GM19035 (cell line): ENCODE results near the gene AKAP6.

Experiments
- ATAC-seq: cut with Tn5 transposase; IDR thresholded peaks from one replicate; pipeline ENCODE4 v1.9.1; 2021; ENCODE audit not compliant: unreplicated experiment

Gene AKAP6

GRCh38 chr14:32473464-32473855 is 144.4 kb downstream of the AKAP6 start:
- no peak for ATAC-seq

DNA sequence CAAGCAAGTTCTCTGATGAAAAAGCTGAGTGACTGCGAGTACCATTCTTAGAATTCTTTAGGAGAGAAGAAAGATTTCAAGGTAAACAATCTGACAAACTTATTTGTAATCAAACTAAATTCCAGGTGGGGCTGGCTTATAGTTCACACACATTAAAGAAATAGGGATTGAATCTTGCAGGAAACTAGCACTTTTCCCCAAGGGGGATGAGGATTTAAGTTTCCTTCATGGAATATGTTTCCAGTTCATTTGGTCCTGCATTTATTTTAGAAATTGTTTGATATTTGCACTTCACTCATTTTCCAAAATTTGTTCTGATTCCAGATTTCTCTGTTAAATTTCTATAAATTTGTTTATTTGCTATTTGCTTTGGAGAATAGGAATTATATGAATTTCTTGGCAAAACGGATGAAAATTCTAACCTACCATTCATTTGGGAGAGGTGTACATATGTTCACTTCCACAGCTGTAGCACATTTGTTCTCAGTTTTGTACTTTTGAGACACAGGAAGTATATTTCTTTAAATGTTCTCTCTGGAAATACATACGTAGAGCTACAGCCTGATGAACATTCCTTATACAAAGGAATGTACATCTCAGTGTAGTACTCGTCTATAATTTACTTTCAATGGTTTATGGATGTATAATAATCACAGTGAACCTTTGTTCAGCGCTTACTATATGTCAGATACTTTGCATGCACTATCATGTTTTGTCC is 145.5 kb downstream of the AKAP6 start:
- ATAC-seq: no peak

- no peak for ATAC-seq
Measured at GRCh38 chr14:32476532-32476931, 147.4 kb downstream of the AKAP6 start.

GRCh38 chr14:32477396-32477795 is 148.3 kb downstream of the AKAP6 start:
- no peak for ATAC-seq

DNA sequence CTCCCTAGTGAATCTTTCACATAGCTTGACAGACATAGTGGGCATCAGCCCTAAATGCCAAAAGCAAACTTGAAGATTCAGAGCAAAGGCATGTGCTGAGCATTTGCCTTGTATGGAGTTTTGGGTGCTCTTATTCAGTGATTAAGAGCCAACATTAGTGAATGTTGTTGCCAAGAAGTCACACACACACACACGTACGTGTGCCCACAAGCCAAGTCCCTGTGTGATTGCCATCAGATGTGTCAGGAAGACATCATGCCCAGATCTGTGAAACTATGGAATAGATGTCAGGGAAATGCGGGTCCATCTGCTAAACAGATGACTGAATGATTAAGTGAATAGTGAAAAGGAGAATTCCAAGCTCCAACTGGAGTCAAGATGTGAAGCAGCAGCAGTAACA is 149.0 kb downstream of the AKAP6 start:
- no peak for ATAC-seq

- ATAC-seq: no peak
Measured at GRCh38 chr14:32480337-32480736, 151.2 kb downstream of the AKAP6 start.

DNA sequence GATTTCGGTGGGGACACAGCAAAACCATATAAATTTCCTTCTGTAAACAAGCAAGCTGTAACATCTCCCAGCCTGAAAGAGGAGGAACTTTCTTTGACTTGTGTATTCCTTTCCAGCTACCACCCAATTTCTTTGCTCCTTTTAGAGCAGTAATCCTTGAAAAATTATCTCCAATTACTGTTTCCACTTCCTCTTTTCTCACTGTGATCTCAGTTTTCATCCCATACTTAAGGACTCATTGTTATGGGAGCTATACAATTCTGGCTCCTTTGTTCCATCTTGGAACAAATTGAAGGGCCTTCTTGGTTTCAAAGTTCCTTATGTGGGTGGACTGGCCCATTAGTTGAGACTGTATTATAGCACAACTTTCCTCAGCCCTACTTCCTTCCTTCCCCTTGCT is 152.6 kb downstream of the AKAP6 start:
- no peak for ATAC-seq

GRCh38 chr14:32491416-32492016 is 162.4 kb downstream of the AKAP6 start:
- ATAC-seq: no peak

- ATAC-seq: no peak
Measured at GRCh38 chr14:32492457-32492856, 163.4 kb downstream of the AKAP6 start.

DNA sequence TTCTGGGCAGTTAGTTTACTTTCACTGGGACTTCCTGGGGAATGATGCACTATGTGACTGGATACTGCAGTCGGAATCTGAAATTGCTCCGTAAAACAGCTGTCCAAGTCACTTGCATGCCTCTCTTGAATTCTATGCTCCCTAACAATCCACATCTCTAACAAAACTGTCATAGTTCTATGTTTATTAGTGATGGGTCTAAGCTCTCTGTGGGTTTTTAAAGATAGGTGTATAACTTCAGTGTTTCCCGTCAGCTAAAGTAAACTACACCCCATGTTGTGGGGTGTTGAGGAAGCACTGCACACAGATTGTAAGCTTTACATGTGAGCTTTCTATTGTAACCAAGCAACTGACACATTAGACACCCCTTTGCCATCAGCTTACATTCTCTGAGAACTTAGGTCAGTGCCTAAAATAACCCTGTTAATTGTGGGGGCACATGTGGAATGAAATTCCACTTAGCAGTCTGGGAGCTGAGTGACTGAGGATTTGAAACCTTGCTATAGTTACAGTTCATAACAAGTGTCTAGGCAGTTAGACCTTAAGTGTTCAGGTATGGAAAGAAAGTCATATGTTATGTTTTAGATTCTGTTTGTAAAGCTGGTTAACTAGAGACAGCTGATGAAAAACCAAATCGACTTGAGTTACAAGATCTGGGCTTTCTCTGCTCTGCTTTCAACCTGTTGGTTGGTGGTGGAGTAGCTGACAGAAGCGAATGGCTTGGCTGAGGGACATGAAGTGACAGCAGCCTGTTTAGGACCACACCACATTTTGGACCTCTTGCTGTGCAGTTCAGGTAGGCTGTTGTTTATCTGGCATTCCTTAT is 165.7 kb downstream of the AKAP6 start:
- ATAC-seq: no peak

DNA sequence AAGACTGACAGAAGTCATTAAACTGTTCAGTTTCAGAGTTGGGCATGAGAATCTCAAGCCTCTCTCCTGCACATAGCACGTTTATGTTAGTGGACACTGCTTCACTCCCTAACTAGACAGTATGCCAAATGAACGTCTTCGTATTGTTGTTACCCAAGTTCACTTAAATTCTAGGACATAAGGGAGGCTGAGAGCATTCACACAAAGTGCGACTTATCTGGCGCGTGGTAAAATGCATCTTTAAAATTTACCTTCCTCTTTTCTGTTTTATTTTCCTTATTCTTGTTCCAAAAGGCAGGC is 166.3 kb downstream of the AKAP6 start:
- ATAC-seq: no peak

DNA sequence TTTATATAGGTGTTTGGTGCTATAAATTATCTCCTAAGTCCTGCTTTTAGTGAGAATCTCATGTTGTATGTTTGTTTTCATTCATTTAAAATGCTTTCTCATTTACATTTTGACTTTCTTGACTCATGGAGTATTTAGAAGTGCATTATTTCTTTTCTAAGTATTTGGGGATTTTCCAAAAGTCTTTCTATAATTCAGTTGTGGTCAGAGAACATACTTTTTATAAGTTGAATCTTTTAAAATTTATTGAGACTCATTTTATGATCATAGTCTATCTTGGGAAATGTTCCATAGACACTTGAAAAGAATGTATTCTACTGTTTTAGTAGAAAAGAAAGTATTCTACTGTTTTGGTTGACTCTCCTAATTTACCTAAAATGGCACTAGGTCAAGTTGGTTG is 168.2 kb downstream of the AKAP6 start:
- ATAC-seq: no peak

DNA sequence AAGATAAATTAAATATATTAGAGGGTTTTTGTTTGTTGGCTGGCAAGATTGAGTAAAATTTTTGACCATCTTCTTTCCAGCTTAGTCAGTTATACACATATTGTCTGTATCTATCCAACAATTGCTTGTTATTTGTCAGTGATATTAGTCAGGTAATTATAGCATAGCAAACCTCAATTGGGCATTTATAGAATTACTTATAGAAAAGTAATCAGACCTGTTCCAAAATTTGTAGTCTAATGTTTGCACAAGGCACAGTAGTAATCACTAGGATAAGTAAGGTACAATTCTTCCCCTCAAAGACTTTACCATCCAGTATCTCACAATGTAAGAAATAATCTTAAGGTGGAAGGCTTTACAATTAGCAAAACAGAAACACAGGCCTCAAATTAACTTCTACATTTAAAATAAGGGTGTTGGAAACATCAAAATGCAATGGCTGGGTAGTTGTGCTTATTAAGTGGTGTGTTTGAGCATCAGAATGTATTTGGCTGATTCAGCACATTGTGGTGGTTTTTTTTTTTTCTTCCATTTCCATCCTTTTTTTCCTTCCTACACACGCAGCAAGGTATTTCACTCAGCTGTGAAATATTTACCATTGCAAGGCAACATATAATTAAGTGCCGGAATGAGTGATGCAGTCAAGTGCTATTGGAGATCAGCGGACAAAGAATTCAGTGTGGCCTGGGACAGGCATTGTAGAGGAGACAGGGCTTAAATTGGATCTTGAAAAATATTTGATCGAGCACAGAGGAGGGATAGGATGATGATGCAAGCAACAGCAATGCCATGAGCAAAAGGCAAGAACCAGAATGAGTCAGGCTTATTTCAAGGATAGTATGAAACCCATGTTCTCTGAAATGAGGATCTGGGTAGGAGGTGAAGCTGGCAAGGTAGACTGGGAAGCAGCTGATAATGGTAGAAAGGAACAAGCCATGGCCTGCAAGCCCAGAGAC is 178.2 kb downstream of the AKAP6 start:
- ATAC-seq: no peak

GRCh38 chr14:32508281-32508680 is 179.2 kb downstream of the AKAP6 start:
- ATAC-seq: no peak

DNA sequence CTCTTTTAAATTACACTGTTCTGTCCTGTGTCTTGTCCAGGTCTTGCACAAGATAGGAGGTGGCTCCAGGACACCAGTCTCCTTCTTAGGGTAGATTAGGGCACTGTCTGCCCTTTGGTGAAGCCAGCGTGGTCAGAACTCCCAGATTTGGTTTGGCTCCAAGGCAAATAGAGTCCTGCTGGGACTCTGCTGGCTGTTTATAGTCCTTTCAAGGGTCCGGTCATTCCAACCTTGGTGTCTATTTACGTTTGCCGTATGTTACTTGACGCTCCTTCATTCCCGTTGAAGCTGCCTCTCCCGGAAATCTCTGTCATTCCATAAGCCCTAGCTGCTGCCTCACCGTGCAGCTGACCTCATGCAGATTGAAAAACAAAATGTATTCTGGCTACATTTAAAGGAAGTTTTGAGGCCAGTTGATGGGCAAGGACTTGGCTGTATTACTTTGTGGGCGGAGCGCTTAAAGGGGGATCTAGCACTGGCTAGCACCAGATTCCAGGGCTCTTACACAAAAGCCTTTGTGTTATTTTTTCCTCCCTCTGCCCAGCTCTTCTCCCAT is 180.6 kb downstream of the AKAP6 start:
- no peak for ATAC-seq

GRCh38 chr14:32510815-32511214 is 181.7 kb downstream of the AKAP6 start:
- ATAC-seq: no peak

DNA sequence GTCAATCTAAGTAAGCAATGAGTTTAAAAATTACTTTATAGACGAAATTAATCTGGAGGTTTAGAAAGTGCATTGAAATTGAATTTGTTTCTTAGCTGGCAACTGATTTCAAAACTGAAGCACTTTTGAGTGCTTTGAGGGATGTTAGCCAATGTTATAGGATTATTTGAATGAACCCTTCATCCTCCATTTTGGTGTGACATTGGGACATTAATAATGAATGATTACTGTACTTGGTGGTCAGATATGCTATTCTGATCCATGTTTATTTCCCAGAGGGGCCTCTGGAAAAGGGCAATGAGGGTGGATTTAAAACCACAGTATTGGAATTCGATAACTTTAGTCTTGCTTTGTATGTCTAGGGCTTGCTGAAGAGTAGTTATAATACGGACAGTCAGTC is 183.2 kb downstream of the AKAP6 start:
- no peak for ATAC-seq

GRCh38 chr14:32512813-32513212 is 183.7 kb downstream of the AKAP6 start:
- no peak for ATAC-seq

DNA sequence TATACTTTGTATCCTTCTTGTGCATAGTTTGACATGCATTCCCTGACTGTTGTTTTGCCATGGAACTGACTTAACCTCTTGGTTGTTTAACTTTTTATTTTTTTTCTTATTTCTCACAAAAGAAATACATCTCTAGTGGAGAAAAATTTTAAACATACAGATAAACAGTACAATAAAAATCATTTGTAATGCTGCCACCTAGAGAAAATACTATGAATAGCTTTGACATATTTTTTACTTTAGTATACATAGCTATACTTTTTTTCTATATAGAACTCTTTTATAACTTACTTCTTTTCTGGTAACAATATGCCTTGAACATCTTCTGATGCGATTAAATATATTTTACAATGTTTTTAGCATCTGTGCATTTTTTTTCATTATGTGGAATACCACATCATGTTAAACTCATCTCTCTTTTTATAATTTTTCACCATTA is 184.5 kb downstream of the AKAP6 start:
- no peak for ATAC-seq

GRCh38 chr14:32514236-32514635 is 185.1 kb downstream of the AKAP6 start:
- ATAC-seq: no peak

GRCh38 chr14:32514681-32515080 is 185.6 kb downstream of the AKAP6 start:
- no peak for ATAC-seq
